GM12874 (cell line): Measurements from ENCODE around the gene MRPS10.

Experiments
- TF ChIP-seq, protein P1 (sequence below): IDR thresholded peaks from 2 replicates; pipeline ENCODE4 v1.5.1; 2011; ENCODE audit warnings: low read depth, mild to moderate bottlenecking, control low read depth, low read length, moderate library complexity; ENCODE audit not compliant: insufficient read depth

The MRPS10 gene

DNA sequence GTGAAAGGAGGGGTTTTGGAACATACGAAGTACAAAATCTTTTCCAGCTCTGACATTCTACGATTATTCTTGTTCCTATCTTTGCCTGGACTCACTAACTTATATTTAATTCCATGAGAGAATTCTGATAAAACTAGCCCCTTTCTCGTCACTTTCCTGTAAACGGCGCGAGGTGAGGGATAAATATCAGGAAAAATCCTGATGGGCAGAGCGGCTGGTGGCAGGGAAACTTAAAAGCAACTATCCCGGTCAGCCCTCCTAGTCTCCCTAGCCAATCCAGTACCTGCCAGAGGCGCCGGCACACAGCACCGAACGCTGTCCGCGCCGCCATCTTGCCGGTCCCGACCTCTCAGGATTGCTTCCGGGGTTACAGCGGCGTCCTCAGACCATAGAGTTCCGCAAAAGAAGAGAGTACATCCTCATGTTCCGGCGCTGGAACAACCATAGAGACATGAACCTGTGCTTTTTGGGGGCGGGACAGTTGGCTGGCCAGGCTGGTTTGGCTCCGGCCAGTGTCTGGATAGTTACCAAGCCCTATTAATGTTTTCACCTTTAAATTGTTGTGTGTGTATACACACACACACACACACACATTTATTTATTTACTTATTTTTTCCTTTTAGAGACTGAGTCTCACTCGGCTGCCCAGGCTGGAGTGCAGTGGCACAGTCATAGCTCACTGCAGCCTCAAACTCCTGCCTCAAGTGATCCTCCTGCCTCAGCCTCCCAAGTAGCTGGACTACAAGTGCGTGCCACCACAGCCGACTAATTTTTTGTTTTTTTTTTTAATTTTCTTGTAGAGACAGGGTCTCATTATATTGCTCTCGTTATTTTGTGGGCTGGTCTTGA, at the start of gene MRPS10:
Gene MRPS10 (minus strand): TSS at position 343 of the 849 bp plus-strand sequence. CDS start 12 bp downstream, at position 331.
- TF ChIP-seq, protein P1, sequence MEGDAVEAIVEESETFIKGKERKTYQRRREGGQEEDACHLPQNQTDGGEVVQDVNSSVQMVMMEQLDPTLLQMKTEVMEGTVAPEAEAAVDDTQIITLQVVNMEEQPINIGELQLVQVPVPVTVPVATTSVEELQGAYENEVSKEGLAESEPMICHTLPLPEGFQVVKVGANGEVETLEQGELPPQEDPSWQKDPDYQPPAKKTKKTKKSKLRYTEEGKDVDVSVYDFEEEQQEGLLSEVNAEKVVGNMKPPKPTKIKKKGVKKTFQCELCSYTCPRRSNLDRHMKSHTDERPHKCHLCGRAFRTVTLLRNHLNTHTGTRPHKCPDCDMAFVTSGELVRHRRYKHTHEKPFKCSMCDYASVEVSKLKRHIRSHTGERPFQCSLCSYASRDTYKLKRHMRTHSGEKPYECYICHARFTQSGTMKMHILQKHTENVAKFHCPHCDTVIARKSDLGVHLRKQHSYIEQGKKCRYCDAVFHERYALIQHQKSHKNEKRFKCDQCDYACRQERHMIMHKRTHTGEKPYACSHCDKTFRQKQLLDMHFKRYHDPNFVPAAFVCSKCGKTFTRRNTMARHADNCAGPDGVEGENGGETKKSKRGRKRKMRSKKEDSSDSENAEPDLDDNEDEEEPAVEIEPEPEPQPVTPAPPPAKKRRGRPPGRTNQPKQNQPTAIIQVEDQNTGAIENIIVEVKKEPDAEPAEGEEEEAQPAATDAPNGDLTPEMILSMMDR = no peak

DNA sequence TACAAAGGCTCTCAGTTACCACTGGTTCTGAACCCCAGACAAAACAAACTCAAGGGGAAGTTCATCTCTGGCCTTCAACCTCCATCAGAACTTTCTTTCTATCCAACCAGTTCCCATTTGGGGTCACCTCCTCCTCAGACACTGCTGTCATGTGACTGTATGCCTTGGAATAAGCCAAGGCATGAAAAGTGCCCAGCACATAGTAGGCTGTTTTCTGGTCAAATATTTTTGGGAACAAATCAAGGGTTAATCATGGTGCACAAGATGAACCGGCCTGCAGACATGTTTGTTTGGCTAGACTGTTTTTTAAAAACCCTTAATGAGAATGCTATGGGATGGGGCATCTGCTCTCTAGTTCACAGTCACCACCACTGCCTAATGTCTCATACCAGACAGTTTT, 48.9 kb upstream of the MRPS10 start:
- TF ChIP-seq, protein P1 = no peak

DNA sequence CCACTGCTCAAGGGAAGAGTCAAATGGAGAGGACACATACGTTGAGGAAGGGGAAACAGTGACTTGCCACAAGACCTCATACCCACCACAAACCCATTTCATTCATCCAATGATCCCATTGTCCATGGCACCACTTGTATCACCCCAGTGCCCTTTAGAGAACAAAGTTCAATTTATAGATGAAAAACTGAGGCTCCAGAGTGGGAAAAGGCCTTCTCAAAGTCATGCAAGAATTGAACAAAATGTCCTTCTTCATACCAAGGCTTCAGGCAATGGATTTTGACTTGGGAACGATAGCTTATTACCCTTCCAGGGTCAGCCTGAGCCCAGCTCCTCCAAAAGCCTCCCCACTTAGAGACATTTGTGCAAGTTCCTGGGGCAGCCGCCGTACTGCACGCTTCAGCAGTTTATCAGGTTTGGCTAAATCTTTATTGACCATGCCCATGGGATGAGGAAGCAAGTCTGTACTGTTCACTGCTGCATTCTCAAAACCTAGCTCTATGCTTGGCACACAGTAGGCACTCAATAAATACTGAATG, 47.3 kb upstream of the MRPS10 start:
- TF ChIP-seq, protein P1 = no peak

DNA sequence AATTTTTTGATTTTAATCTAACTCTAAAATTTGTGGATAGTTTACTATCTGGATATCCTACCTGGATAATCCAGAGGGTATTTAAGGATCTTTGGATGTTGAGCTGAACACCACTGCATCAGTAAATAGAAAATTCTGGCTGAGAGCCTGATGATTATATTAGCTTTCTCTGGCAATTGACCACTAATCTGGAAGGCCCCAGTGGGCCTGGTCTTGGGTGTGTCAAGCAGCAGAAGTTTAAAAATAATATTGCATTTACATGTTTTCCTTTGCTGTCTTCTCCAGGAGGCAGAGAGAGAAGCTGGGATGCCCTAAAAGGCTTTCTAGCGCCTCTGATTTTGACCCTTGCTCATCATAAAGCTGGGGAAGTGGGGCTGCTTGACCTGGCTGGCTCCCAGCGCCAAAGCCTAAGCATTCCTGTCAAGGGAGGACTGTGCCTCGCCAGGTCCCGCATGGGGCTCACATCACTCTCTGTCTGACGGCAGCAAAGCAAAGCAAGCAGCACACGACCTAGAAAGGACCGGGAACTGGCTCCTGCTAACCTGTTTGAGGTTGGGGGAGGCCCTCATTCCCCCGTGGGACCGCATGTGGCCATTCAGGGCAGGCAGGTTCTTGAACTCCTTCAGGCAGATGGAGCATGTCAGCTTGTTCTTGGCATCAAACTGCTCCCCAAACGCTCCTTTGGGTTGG, 46.6 kb upstream of the MRPS10 start:
- TF ChIP-seq, protein P1 = no peak

DNA sequence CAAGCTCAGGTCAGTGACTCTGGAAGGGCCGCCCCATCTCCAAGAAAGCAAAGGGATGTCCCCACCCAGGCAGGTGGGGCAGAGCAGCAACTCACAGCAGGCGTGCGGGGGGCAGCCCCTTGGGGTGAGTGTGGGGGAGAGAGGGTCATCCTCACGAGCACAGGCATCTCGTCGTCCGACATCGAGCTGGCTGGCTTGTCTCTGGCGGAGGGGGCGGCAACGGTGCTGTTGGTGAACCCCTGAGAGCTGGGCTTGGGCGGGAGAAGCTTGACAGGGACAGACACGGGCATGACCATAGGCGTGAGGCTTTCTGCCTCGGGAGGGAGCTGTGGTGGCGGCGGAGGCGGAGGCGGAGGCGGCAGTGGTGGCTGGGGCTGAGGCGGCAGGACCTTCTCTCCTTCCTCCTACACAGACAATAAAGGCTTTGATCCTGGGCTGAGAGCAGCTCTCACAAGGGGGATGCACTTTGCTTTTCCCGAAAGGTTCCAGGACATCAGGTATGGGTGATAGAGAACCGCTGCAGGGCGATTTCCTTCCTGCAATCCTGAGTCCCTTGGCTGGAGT, 45.6 kb upstream of the MRPS10 start:
- TF ChIP-seq, protein P1 = no peak

DNA sequence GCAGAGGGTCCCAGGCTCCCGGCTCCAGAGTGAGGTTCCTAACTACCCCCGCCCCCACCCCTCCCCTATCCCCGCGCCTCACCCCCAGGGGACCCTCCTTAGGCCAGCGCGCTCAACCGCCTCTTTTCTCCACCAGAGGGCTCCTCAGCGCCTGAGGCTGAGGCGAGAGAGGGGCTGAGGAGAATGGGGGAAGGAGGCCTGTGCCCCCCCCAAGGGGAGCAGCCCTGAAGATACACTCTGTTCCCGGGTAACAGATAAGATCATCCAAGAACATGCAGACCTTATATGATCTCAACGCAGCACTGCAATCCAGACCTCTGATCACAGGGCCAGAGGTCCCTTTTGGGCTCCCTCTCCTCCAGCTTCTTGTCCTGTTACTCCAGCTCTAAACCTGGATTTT, 43.3 kb upstream of the MRPS10 start:
- TF ChIP-seq, protein P1 = peak; percentile 52

DNA sequence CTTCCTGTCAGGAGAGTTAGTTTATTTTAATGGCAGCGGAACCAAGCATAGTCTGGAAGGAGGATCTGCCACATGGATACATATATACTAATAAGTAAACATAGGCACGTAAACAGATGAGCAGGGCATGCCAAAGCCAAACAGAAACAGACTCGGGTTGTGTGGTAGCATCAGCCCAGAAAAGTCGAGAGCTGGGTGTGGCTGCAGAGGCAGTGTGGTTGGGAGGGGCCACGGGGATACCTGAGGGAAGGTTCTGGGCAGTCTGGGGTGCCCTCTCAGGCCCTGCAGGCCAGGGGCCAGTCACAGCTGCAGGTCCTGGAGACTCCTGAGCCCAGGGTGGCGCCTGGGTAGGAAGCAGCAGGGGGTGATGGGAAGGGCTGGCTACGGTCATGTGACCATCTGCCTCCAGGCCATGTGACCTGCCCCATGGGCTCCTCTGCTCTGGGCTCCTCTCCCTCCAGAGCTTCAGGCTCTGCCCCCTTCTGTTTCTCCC, 42.8 kb upstream of the MRPS10 start:
- TF ChIP-seq, protein P1 = no peak
